ENCODE results near the gene HSFX3. TPM values are rescaled to one million over a fixed set of nuclear protein-coding genes. Genes with fewer than 3 reads are reported as not detected.
"Not testable (repeated sequence)": the region's sequence is repeated elsewhere in the genome, so short reads cannot be mapped to it uniquely, and the experiment has no call there.

HSFX3 gene
- total RNA-seq (not detected), polyA plus RNA-seq (ENCODE audit: insufficient read length in 2 of 2) (under 1 TPM; 0.39 to 0.48 TPM)
- long read RNA-seq, donor 1, result 0 reads
- long read RNA-seq, donor 2, result 0 reads
- long read RNA-seq, donor 3, result 0 reads
- long read RNA-seq, donor 4, result 0 reads

DNA sequence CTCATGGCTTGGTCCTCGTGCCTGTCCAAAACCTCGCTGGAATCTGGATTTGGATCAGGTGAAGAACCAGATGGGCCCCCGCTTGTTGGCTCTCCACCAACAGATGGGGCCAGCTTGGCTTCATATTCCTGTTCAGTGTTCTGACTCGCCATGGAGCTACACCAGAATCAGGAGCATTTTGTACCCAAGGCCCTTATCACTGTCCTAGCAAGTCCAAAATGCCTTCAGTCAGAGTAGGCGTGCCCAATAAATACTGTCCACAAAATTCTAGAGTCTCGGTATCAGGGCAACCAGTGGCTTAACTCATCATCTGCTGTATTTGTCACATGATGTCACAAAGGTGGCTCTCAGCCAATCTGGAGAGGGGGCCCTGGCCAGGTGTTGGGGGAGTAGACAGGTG is at the start of gene HSFX3:
TSS of gene HSFX3 (minus strand) at position 224 of the 400 bp plus-strand sequence. CDS start at position 152, 72 bp downstream.
- H3K27ac ChIP-seq (ENCODE audit: low read depth, low read length); H3K9me3 ChIP-seq (ENCODE audit: control insufficient read depth, insufficient read depth, low read length); H3K4me3 ChIP-seq (ENCODE audit: low read depth, low read length); H3K36me3 ChIP-seq (ENCODE audit: control insufficient read depth, insufficient read depth, low read length); H3K4me1 ChIP-seq (ENCODE audit: control insufficient read depth, insufficient read depth, low read length); H3K27me3 ChIP-seq (ENCODE audit: control insufficient read depth, insufficient read depth, low read length); DNase-seq (ENCODE audit: low read depth in 4 of 6, low spot score in 6 of 6): not testable (repeated sequence)
- WGBS (ENCODE audit: insufficient coverage), result no CpG with 5 or more reads among the region's 6 CpGs

DNA sequence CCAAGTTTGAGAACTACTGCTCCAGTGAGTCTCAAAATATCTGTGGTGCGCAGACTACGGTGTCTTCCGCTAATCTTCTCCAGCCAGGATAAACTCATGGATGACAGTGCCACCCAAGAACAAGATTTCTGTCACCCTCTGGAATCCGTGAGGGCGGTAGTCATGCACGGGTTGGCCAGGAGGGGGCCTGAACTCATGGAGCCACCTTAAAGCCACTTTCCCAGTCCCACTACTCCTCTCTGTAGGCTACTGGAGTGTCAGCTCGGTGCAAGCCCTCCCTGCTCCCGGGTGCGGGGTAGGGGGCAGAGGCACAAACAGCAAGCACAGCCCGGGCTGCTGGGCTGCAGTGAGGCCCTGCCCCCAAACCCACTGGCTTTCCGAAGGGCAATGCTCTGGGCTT is 48.9 kb upstream of the HSFX3 start:
- not testable (repeated sequence) for H3K27me3 ChIP-seq (ENCODE audit: control insufficient read depth, insufficient read depth, low read length); H3K27ac ChIP-seq (ENCODE audit: low read depth, low read length); H3K4me3 ChIP-seq (ENCODE audit: low read depth, low read length); H3K9me3 ChIP-seq (ENCODE audit: control insufficient read depth, insufficient read depth, low read length); DNase-seq (ENCODE audit: low read depth in 4 of 6, low spot score in 6 of 6); H3K36me3 ChIP-seq (ENCODE audit: control insufficient read depth, insufficient read depth, low read length); H3K4me1 ChIP-seq (ENCODE audit: control insufficient read depth, insufficient read depth, low read length)
- WGBS (ENCODE audit: insufficient coverage), result no CpG with 5 or more reads among the region's 11 CpGs

GRCh38 chrX:149595943-149596342 is 46.2 kb upstream of the HSFX3 start:
- not testable (repeated sequence) for H3K9me3 ChIP-seq (ENCODE audit: control insufficient read depth, insufficient read depth, low read length); H3K4me3 ChIP-seq (ENCODE audit: low read depth, low read length); H3K4me1 ChIP-seq (ENCODE audit: control insufficient read depth, insufficient read depth, low read length); DNase-seq (ENCODE audit: low read depth in 4 of 6, low spot score in 6 of 6); H3K27me3 ChIP-seq (ENCODE audit: control insufficient read depth, insufficient read depth, low read length); H3K27ac ChIP-seq (ENCODE audit: low read depth, low read length); H3K36me3 ChIP-seq (ENCODE audit: control insufficient read depth, insufficient read depth, low read length)
- no CpG with 5 or more reads among the region's 7 CpGs for WGBS (ENCODE audit: insufficient coverage)

- no CpG with 5 or more reads among the region's 17 CpGs for WGBS (ENCODE audit: insufficient coverage)
- not testable (repeated sequence) for H3K4me1 ChIP-seq (ENCODE audit: control insufficient read depth, insufficient read depth, low read length); H3K27me3 ChIP-seq (ENCODE audit: control insufficient read depth, insufficient read depth, low read length); H3K27ac ChIP-seq (ENCODE audit: low read depth, low read length); H3K4me3 ChIP-seq (ENCODE audit: low read depth, low read length); DNase-seq (ENCODE audit: low read depth in 4 of 6, low spot score in 6 of 6); H3K9me3 ChIP-seq (ENCODE audit: control insufficient read depth, insufficient read depth, low read length); H3K36me3 ChIP-seq (ENCODE audit: control insufficient read depth, insufficient read depth, low read length)
Observed at GRCh38 chrX:149595214-149595613, 45.5 kb upstream of the HSFX3 start, which contains the start of gene HSFX2. TSS of gene HSFX2 (minus strand) at chrX:149595314. CDS start at chrX:149594700, 614 bp downstream.

GRCh38 chrX:149590993-149591392 is 41.3 kb upstream of the HSFX3 start:
- not testable (repeated sequence) for H3K36me3 ChIP-seq (ENCODE audit: control insufficient read depth, insufficient read depth, low read length); H3K27me3 ChIP-seq (ENCODE audit: control insufficient read depth, insufficient read depth, low read length); H3K27ac ChIP-seq (ENCODE audit: low read depth, low read length); DNase-seq (ENCODE audit: low read depth in 4 of 6, low spot score in 6 of 6); H3K9me3 ChIP-seq (ENCODE audit: control insufficient read depth, insufficient read depth, low read length); H3K4me1 ChIP-seq (ENCODE audit: control insufficient read depth, insufficient read depth, low read length); H3K4me3 ChIP-seq (ENCODE audit: low read depth, low read length)
- no CpG with 5 or more reads among the region's 7 CpGs for WGBS (ENCODE audit: insufficient coverage)

DNA sequence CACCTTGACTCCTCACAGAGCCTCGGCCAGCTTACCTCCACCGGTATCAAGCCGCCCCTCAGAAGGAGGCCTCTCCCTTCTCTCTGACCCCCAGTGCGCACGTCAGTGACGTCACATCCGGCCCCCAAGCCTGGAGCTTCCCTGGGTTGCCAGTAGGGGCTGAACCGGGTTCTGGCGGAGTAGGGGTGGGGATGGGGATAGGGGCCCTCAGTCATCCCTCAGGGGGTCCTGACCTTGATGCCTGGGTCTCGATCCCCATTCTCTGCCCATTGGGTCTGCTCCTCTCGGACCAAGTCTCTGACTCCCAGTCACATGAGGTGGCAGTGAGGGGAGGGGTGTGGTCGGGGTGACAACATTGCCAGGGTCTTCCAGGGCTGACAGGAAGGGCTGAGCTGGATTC is 37.6 kb upstream of the HSFX3 start, which contains the start of gene MAGEA9B:
TSS of gene MAGEA9B (minus strand) at position 101 of the 400 bp plus-strand sequence. CDS start 4,280 bp downstream, outside the sequence.
- H3K27ac ChIP-seq (ENCODE audit: low read depth, low read length); H3K36me3 ChIP-seq (ENCODE audit: control insufficient read depth, insufficient read depth, low read length); H3K27me3 ChIP-seq (ENCODE audit: control insufficient read depth, insufficient read depth, low read length); H3K4me1 ChIP-seq (ENCODE audit: control insufficient read depth, insufficient read depth, low read length); DNase-seq (ENCODE audit: low read depth in 4 of 6, low spot score in 6 of 6); H3K4me3 ChIP-seq (ENCODE audit: low read depth, low read length); H3K9me3 ChIP-seq (ENCODE audit: control insufficient read depth, insufficient read depth, low read length): not testable (repeated sequence)
- no CpG with 5 or more reads among the region's 12 CpGs for WGBS (ENCODE audit: insufficient coverage)

DNA sequence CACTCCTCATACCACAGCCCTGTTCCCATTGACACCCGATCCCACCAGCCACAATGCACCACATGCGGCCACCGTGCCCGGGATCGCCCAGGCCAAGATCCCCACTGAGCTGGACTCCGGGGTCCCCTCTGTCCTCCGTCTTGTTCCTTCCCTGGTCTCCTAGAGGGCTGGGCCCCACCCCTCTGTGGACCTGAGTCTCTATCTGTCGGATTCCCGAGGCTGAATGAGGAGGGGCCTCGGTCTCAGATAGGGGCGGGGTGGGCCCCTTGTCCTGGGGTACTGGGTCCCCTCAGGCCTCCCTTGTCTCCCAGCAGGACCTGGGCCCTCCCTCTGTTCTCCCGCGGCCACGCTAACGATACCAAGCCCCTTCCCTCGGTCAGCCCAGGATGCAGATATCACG is 35.9 kb upstream of the HSFX3 start:
- not testable (repeated sequence) for H3K27me3 ChIP-seq (ENCODE audit: control insufficient read depth, insufficient read depth, low read length); H3K4me1 ChIP-seq (ENCODE audit: control insufficient read depth, insufficient read depth, low read length)

GRCh38 chrX:149573456-149573855 is 23.7 kb upstream of the HSFX3 start:
- not testable (repeated sequence) for DNase-seq (ENCODE audit: low read depth in 4 of 6, low spot score in 6 of 6)
- no CpG with 5 or more reads among the region's 1 CpG for WGBS (ENCODE audit: insufficient coverage)

More for the DNA sequence above, 35.9 kb upstream of the HSFX3 start:
- not testable (repeated sequence) for H3K9me3 ChIP-seq (ENCODE audit: control insufficient read depth, insufficient read depth, low read length); H3K27ac ChIP-seq (ENCODE audit: low read depth, low read length); H3K4me3 ChIP-seq (ENCODE audit: low read depth, low read length); H3K36me3 ChIP-seq (ENCODE audit: control insufficient read depth, insufficient read depth, low read length); DNase-seq (ENCODE audit: low read depth in 4 of 6, low spot score in 6 of 6)
- no CpG with 5 or more reads among the region's 17 CpGs for WGBS (ENCODE audit: insufficient coverage)

DNA sequence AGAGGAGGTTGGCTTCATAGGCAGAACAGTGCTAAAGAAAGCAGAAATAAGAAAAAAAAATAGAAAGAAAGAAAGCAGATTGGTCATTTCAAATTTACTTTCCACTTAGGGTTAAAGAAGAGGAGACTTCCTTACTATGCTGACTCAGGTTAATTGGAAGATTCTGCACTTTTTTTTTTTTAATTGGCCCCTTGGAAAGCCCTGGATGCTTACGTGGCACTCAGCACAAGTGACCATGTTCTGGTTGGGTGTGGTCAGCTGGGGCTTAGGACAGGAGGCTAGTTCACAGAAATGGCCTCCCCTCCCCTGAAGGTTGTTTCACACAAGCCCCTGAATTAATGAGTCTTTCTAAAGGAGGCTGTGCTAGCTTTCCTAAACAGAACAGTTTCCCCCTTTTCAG is 23.0 kb upstream of the HSFX3 start:
- Histone ChIP-seq H3K27me3 (ENCODE audit: control insufficient read depth, insufficient read depth, low read length) (no peaks in the 10 kb centered on the region), H3K4me1 (ENCODE audit: control insufficient read depth, insufficient read depth, low read length) (no peaks in the 10 kb centered on the region), H3K36me3 (ENCODE audit: control insufficient read depth, insufficient read depth, low read length) (no peaks in the 10 kb centered on the region), H3K4me3 (ENCODE audit: low read depth, low read length) (no peak overlapping the region), H3K27ac (ENCODE audit: low read depth, low read length) (no peak overlapping the region), H3K9me3 (ENCODE audit: control insufficient read depth, insufficient read depth, low read length) (no peaks in the 10 kb centered on the region)
- WGBS (ENCODE audit: insufficient coverage), result no CpG with 5 or more reads among the region's 1 CpG
- no peak for DNase-seq (ENCODE audit: low read depth in 4 of 6, low spot score in 6 of 6)

More at GRCh38 chrX:149573456-149573855, 23.7 kb upstream of the HSFX3 start:
- not testable (repeated sequence) for H3K36me3 ChIP-seq (ENCODE audit: control insufficient read depth, insufficient read depth, low read length); H3K9me3 ChIP-seq (ENCODE audit: control insufficient read depth, insufficient read depth, low read length); H3K4me3 ChIP-seq (ENCODE audit: low read depth, low read length); H3K27me3 ChIP-seq (ENCODE audit: control insufficient read depth, insufficient read depth, low read length); H3K4me1 ChIP-seq (ENCODE audit: control insufficient read depth, insufficient read depth, low read length); H3K27ac ChIP-seq (ENCODE audit: low read depth, low read length)

GRCh38 chrX:149571770-149572169 is 22.0 kb upstream of the HSFX3 start:
- H3K4me1 ChIP-seq (ENCODE audit: control insufficient read depth, insufficient read depth, low read length), result no peaks in the 10 kb centered on the region
- no peak for DNase-seq (ENCODE audit: low read depth in 4 of 6, low spot score in 6 of 6)
- no peaks in the 10 kb centered on the region for H3K27me3 ChIP-seq (ENCODE audit: control insufficient read depth, insufficient read depth, low read length)
- no peaks in the 10 kb centered on the region for H3K9me3 ChIP-seq (ENCODE audit: control insufficient read depth, insufficient read depth, low read length)
- no peaks in the 10 kb centered on the region for H3K36me3 ChIP-seq (ENCODE audit: control insufficient read depth, insufficient read depth, low read length)
- 71% methylated on average over 6 of the region's 7 CpGs for WGBS (ENCODE audit: insufficient coverage)
- no peak overlapping the region for H3K27ac ChIP-seq (ENCODE audit: low read depth, low read length)
- no peak overlapping the region for H3K4me3 ChIP-seq (ENCODE audit: low read depth, low read length)

Data from spinal cord (tissue), 10 donors.